K562 (cell line): ENCODE data around the gene THAP11. TPM values are rescaled to one million over a fixed set of nuclear protein-coding genes. Genes with fewer than 3 reads are reported as not detected.

Source experiments
- NR3C1 ChIP-seq: sonication (generic); formaldehyde crosslinking; IDR thresholded peaks from 2 replicates; pipeline ENCODE4 v1.8.1; 2022; ENCODE audit warnings: missing genetic modification reagents
- NR4A1 ChIP-seq, 2 experiments: fragments of 250-450 bp in 1 of 2; fragments of 450-650 bp in 1 of 2; sonication (Bioruptor Pico) in 1 of 2; IDR thresholded peaks; 2 replicates each; pipeline versions ENCODE4 v1.4.0 to v1.6.1; 2016 to 2020; ENCODE audit warnings: mild to moderate bottlenecking in 2 of 2, missing compliant biosample characterization in 1 of 2, missing genetic modification characterization in 1 of 2, moderate library complexity in 1 of 2
- PHF8 ChIP-seq: fragments of 200-600 bp; sonication (generic); IDR thresholded peaks from 2 replicates; pipeline ENCODE4 v1.6.1; 2012; ENCODE audit warnings: mixed run types, mild to moderate bottlenecking, inconsistent platforms, low read length, moderate library complexity, borderline replicate concordance
- REST ChIP-seq, 2 experiments: fragments of 450-650 bp; formaldehyde crosslinking in 1 of 2; IDR thresholded peaks; 2 replicates each; pipeline versions ENCODE4 v1.4.0 to v1.6.1; 2014 to 2020; ENCODE audit warnings: mild to moderate bottlenecking in 2 of 2, borderline replicate concordance in 1 of 2, low read depth in 1 of 2
- XRCC5 ChIP-seq: fragments of 200-400 bp; formaldehyde crosslinking; IDR thresholded peaks from 2 replicates; pipeline ENCODE4 v1.6.1; 2017; ENCODE audit warnings: low read depth, mild to moderate bottlenecking, low read length
- YY1 ChIP-seq, 3 experiments: IDR thresholded peaks; 2 replicates each; pipeline ENCODE4 v1.6.1; 2011; ENCODE audit warnings: low read length in 2 of 3, mild to moderate bottlenecking in 2 of 3, moderate library complexity in 2 of 3, borderline replicate concordance in 1 of 3, control low read depth in 1 of 3, low read depth in 1 of 3; ENCODE audit not compliant: insufficient read depth in 3 of 3, insufficient replicate concordance in 2 of 3, control insufficient read depth in 1 of 3, insufficient read length in 1 of 3; ENCODE audit errors: extremely low read depth in 1 of 3
- ZKSCAN1 ChIP-seq: fragments of 150-350 bp; IDR thresholded peaks from 2 replicates; pipeline ENCODE4 v1.6.1; 2016; ENCODE audit warnings: low read depth, low read length
- ZNF121 ChIP-seq: sonication (generic); formaldehyde crosslinking; conservative IDR thresholded peaks from 2 replicates; pipeline ENCODE4 v1.8.0; 2022; ENCODE audit warnings: missing genetic modification reagents
- polyA plus RNA-seq, 8 experiments: library from polyadenylated mRNA; depleted of rRNA in 4 of 8; stranded (reverse) in 5 of 8; unstranded in 3 of 8; fragments of >200 nt; fragmentation: Nextera tagmentation in 2 of 8; fragmentation: Illumina TruSeq in 1 of 8; extraction: Ambion mirVana in 2 of 8; extraction: Trizol in 1 of 8; gene quantifications; 2 replicates each; pipeline versions ENCODE4 v1.2.1 to v1.2.3, GENCODE V29; 2011 to 2014; ENCODE audit warnings: inconsistent platforms in 1 of 8, missing spikeins in 1 of 8
- total RNA-seq, 7 experiments: library from RNA; depleted of rRNA in 6 of 7; stranded (reverse); fragments of >200 nt in 6 of 7; fragmentation: Illumina TruSeq in 2 of 7; extraction: Trizol in 2 of 7; gene quantifications; 2 replicates each; pipeline versions ENCODE4 v1.2.1 to v1.2.3, GENCODE V29; 2011 to 2021; ENCODE audit warnings: low replicate concordance in 1 of 7
- TF ChIP-seq, protein P1 (sequence below), 2 experiments: IDR thresholded peaks; 2 replicates each; pipeline ENCODE4 v1.6.1; 2011; ENCODE audit warnings: borderline replicate concordance in 1 of 2, control low read depth in 1 of 2, low read depth in 1 of 2, low read length in 1 of 2, mild to moderate bottlenecking in 1 of 2, mixed read lengths in 1 of 2, moderate library complexity in 1 of 2; ENCODE audit not compliant: insufficient read depth in 1 of 2, insufficient read length in 1 of 2, poor library complexity in 1 of 2, severe bottlenecking in 1 of 2; ENCODE audit errors: extremely low read depth in 1 of 2

THAP11 gene
- total and polyA plus RNA-seq, 9 of the 15 experiments (the other 6 are each of a cell fraction or from before 2014, with no cell fraction given) = 2.4 to 31.6 (median 21.4) TPM

DNA sequence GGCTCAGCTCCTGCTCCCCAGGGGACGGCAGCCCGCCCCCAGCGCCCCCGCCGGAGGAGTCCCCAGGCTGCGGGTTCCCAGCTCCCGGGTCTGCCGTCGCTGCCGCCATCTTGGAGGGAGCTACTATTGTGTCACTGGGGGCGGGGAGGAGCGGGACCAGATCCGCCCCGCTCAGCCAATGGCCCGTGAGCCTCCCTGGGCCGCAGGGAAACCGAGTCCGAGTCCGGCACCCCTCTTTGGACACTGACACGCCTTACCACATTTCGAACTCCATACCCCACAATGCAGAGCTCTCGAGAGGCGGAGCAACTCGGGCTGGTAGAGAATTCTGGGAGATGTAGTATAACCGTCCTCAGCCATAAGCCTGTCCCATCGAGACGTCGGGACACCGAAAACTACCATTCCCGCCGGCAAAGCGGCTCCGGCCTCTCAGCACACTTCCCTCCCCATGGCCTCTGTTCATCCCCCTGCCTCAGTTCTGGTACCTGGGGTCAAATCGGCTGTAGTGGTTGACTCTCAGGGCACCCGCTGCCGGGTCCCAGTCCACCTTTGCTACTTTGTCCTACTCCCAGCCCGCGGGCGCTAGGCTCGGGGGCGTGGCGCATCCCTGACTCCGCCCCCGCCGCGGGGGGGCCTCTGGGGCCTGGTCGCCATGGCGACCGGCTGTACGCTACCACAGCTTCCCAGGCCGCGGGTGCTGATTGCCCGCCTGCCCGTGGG lies 35.5 kb upstream of the THAP11 start, which contains the start of the genes RANBP10 and TSNAXIP1 (continued):
- TF ChIP-seq ZNF121 (CRISPR knock-in tag) = no peak
- TF ChIP-seq PHF8 = peak; percentile 88; the same call in 1 of the 2 replicates
- TF ChIP-seq REST (IDR thresholded peaks at IDR 0.05; ENCODE audit: borderline replicate concordance) = no peak
- TF ChIP-seq REST (CRISPR knock-in tag; IDR thresholded peaks at IDR 0.05; ENCODE audit: low read depth) = peak; percentile 51; the same call in 1 of the 2 replicates
- TF ChIP-seq ZKSCAN1 = no peak
- peak; percentile 88 to 98 (median 96) for TF ChIP-seq YY1 (IDR thresholded peaks at IDR 0.05; ENCODE audit: borderline replicate concordance in 1 of 3, control insufficient read depth in 1 of 3, extremely low read depth in 1 of 3, insufficient read depth in 3 of 3, insufficient read length in 1 of 3, insufficient replicate concordance in 2 of 3, low read depth in 1 of 3, low read length in 2 of 3)
- no peak for TF ChIP-seq XRCC5
- TF ChIP-seq NR4A1 (CRISPR knock-in tag; IDR thresholded peaks at IDR 0.05) = no peak
- TF ChIP-seq NR4A1 (tag; IDR thresholded peaks at IDR 0.05) = peak; percentile 89
- TF ChIP-seq NR3C1 (CRISPR knock-in tag) = no peak
- TF ChIP-seq, protein P1, sequence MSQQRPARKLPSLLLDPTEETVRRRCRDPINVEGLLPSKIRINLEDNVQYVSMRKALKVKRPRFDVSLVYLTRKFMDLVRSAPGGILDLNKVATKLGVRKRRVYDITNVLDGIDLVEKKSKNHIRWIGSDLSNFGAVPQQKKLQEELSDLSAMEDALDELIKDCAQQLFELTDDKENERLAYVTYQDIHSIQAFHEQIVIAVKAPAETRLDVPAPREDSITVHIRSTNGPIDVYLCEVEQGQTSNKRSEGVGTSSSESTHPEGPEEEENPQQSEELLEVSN (IDR thresholded peaks at IDR 0.05; ENCODE audit: borderline replicate concordance in 1 of 2, extremely low read depth in 1 of 2, insufficient read depth in 1 of 2, insufficient read length in 1 of 2, low read depth in 1 of 2, low read length in 1 of 2, poor library complexity in 1 of 2, severe bottlenecking in 1 of 2) = no peak
